ENCODE data around the gene OR6C70.

OR6C70 gene

DNA sequence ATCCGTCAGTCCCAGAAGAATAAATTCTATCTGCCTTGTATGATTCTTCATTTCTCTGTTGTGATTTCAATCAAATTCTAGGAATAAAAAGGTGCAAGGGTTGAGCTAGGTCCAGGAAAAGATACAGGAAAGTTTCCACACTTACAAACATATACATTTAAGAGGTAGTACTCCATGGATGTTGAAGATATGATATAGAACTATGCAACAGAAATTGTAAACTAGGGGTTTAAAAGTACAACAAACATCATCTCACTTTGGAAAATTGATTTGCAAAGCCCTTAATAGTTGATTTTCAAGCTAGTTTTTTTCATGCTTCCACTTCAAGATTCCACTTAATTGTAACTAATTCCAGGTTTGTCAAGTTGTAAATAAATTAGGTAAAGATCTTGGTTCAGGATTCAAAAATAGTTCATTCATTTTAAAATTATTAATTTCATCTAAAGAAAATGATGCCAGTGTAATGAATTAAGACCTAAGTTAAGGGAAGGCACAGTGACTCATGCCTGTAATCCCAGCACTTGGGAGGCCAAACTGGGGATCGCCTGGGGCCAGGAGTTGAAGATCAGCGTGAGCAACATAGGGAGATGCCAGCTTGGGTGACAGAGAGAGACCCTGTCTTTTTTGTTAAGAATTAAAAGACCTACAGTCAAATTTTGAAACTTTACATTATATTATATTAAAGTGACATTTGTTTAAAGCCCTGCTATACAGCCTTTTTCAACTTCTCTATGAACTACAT, at the start of gene OR6C70:
OR6C70 (minus strand) TSS at position 51 of the 742 bp plus-strand sequence; CDS start at position 51, 0 bp downstream.
- no peak within 1 kb of the TSS for H3K4me3 ChIP-seq (replicated peaks in 1 of 2; ENCODE audit: low read depth in 2 of 2, low read length in 2 of 2)
- no peak for DNase-seq (ENCODE audit: low read depth in 2 of 2)
- TF ChIP-seq, protein P1, sequence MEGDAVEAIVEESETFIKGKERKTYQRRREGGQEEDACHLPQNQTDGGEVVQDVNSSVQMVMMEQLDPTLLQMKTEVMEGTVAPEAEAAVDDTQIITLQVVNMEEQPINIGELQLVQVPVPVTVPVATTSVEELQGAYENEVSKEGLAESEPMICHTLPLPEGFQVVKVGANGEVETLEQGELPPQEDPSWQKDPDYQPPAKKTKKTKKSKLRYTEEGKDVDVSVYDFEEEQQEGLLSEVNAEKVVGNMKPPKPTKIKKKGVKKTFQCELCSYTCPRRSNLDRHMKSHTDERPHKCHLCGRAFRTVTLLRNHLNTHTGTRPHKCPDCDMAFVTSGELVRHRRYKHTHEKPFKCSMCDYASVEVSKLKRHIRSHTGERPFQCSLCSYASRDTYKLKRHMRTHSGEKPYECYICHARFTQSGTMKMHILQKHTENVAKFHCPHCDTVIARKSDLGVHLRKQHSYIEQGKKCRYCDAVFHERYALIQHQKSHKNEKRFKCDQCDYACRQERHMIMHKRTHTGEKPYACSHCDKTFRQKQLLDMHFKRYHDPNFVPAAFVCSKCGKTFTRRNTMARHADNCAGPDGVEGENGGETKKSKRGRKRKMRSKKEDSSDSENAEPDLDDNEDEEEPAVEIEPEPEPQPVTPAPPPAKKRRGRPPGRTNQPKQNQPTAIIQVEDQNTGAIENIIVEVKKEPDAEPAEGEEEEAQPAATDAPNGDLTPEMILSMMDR (IDR thresholded peaks at IDR 0.05; ENCODE audit: low read depth, low read length): no peak

DNA sequence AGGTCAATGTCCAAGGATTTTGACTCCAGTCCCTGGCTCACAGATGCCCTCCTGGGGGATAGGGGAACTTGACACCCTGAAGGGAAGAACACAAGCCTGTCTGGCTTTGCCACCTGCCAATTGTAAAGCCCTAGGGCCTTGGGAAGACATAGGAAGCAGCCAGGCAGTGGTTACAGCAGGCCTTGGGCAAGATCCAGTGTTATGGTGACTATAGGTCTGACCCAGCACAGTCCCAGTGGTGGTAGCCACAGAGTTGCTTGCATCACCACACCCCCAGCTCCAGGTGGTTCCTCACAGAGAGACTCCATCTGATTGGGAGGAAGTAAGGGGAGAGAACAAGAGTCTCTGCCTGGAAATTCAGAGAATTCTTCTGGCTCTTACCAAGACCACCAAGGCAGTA, 46.5 kb upstream of the OR6C70 start:
- no peak overlapping the region for H3K4me3 ChIP-seq (replicated peaks in 1 of 2; ENCODE audit: low read depth in 2 of 2, low read length in 2 of 2)
- no peak for DNase-seq (ENCODE audit: low read depth in 2 of 2)
- TF ChIP-seq, protein P1 (IDR thresholded peaks at IDR 0.05; ENCODE audit: low read depth, low read length): no peak

DNA sequence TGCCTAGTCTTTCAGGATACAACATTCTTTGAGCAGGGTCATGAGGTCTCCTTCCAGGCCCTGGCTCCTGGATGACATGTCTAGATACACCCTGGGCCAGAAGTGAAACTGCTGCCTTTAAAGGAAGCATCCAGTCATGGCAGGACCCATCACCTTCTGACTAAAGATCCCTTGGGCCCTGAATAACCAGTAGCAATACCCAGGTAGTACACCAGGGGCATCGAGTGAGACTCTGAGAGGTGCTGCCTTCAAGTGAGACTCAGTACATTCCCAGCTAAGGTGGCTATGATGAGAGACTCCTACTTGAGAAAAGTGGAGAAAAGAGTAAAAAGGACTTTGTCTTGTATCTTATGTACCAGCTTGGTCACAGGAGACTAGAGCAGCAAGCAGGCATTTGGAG, 45.8 kb upstream of the OR6C70 start:
- no peak overlapping the region for H3K4me3 ChIP-seq (replicated peaks in 1 of 2; ENCODE audit: low read depth in 2 of 2, low read length in 2 of 2)
- TF ChIP-seq, protein P1 (IDR thresholded peaks at IDR 0.05; ENCODE audit: low read depth, low read length): no peak
- no peak for DNase-seq (ENCODE audit: low read depth in 2 of 2)

GRCh38 chr12:55501601-55502000, 31.7 kb upstream of the OR6C70 start:
- no peak overlapping the region for H3K4me3 ChIP-seq (replicated peaks in 1 of 2; ENCODE audit: low read depth in 2 of 2, low read length in 2 of 2)
- TF ChIP-seq, protein P1 (IDR thresholded peaks at IDR 0.05; ENCODE audit: low read depth, low read length): no peak
- DNase-seq (ENCODE audit: low read depth in 2 of 2): no peak

DNA sequence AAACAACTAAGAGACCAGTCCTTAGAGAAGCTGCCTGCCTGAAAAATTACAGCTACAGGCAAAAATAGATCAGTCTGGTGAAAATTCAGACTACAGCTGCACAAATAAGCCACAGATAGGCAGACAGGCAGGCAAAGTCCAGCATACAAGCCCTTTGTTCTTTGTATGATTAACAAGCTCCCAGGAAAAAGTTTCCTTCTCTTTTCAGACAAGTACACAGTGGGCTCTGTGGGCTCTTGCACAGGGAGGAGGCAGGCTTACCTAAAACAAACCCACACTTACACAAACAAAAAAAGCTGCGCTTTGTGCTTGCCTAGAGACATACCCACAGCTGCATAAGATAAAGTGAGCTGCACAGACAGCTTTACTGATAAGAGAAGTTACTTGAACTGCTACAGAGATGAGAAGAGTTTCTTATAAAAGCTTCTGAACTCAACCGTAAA, 29.9 kb upstream of the OR6C70 start:
- TF ChIP-seq, protein P1 (IDR thresholded peaks at IDR 0.05; ENCODE audit: low read depth, low read length): no peak
- H3K4me3 ChIP-seq (replicated peaks in 1 of 2; ENCODE audit: low read depth in 2 of 2, low read length in 2 of 2): no peak overlapping the region
- no peak for DNase-seq (ENCODE audit: low read depth in 2 of 2)

DNA sequence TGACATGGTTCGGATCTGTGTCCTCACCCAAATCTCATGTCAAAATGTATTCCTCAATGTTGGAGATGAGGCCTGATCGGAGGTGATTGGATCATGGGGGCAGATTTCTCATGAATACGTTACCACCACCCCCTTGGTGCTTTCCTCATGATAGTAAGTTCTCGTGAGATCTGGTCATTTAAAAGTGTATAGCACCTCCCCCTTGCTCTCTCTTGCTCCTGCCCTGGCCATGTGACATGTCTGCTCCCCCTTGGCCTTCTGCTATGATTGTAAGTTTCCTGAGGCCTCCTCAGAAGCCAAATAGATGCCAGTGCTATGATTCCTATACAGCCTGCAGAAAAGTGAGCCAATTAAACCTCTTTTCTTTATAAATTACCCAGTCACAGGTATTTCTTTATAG, 29.3 kb upstream of the OR6C70 start:
- TF ChIP-seq, protein P1 (IDR thresholded peaks at IDR 0.05; ENCODE audit: low read depth, low read length): no peak
- no peak for DNase-seq (ENCODE audit: low read depth in 2 of 2)
- H3K4me3 ChIP-seq (replicated peaks in 1 of 2; ENCODE audit: low read depth in 2 of 2, low read length in 2 of 2): no peak overlapping the region
